Transverse colon (tissue), 4 donors: ENCODE results near the gene GALNT8. TPM values are rescaled to one million over a fixed set of nuclear protein-coding genes. Genes with fewer than 3 reads are reported as not detected.
A peak's percentile ranks its signal among the peaks of the same experiment; 100 is the strongest.

ENCODE experiments used
- DNase-seq: peaks from one replicate; pipeline ENCODE4 v3.0.0-alpha.2; 2019
- H3K27ac ChIP-seq, 4 donors: fragments of 200-600 bp; sonication (generic); 2 replicates each; pipeline ENCODE4 v1.5.1; 2016 to 2018; ENCODE audit warnings: inconsistent platforms in 4 of 4
- H3K27me3 ChIP-seq: fragments of 200-600 bp; sonication (generic); 2 replicates; pipeline ENCODE4 v1.5.1; 2017; ENCODE audit warnings: inconsistent platforms
- H3K36me3 ChIP-seq, 4 donors: fragments of 200-600 bp; sonication (generic); 2 replicates each; pipeline ENCODE4 v1.5.1; 2017 to 2019; ENCODE audit warnings: inconsistent platforms in 4 of 4
- H3K4me1 ChIP-seq, 4 donors: fragments of 200-600 bp; sonication (generic); 2 replicates each; pipeline ENCODE4 v1.5.1; 2017 to 2020; ENCODE audit warnings: inconsistent platforms in 4 of 4
- H3K4me3 ChIP-seq, 4 donors: fragments of 200-600 bp; sonication (generic); 1 replicate in 1 of 4; 2 replicates in 3 of 4; pipeline versions ENCODE4 v1.5.1 to v1.6.1; 2017 to 2019; ENCODE audit warnings: inconsistent platforms in 4 of 4
- H3K9me3 ChIP-seq, 2 donors: fragments of 200-600 bp; sonication (generic); 2 replicates each; pipeline ENCODE4 v1.5.1; 2017 to 2019; ENCODE audit warnings: inconsistent platforms in 2 of 2
- CTCF ChIP-seq, 5 experiments: fragments of 200-600 bp in 3 of 5; fragments of 450-650 bp in 2 of 5; sonication (generic) in 3 of 5; IDR thresholded peaks; 1 replicate in 2 of 5; 2 replicates in 3 of 5; pipeline ENCODE4 v1.5.1; 2016 to 2017; ENCODE audit warnings: antibody characterized with exemption in 5 of 5, inconsistent platforms in 3 of 5, mild to moderate bottlenecking in 2 of 5, moderate library complexity in 1 of 5
- EP300 ChIP-seq: sonication (generic); formaldehyde crosslinking; IDR thresholded peaks from one replicate; pipeline ENCODE4 v1.6.1; 2017; ENCODE audit warnings: antibody characterized with exemption, low read depth
- POLR2A ChIP-seq: fragments of 450-650 bp; IDR thresholded peaks from one replicate; pipeline ENCODE4 v1.6.1; 2016; ENCODE audit warnings: antibody characterized with exemption, mild to moderate bottlenecking, moderate library complexity
- POLR2AphosphoS5 ChIP-seq, 3 donors: sonication (generic); formaldehyde crosslinking; IDR thresholded peaks; one replicate each; pipeline ENCODE4 v1.6.1; 2016; ENCODE audit warnings: antibody characterized with exemption in 3 of 3
- WGBS, 2 donors: methylation state at CpG; one replicate each; pipeline ENCODE4 v1.1.5; 2018; ENCODE audit warnings: low coverage in 1 of 2; 5-methylcytosine and 5-hydroxymethylcytosine counted together
- in situ Hi-C, 4 donors: fragments of 200-750 bp; cut with MboI; loops; one replicate each; pipeline versions ENCODE4 v1.15.0 to v1.15.1; 2017; ENCODE audit warnings: low sequenced_read_pairs in 3 of 4, low pct_ligation_motif_present in 1 of 4, low pct_unique_long_range_greater_than_20kb in 1 of 4
- intact Hi-C: fragments of 100-400 bp; cut with DNase I; formaldehyde crosslinking; loops from one replicate; pipeline ENCODE4 v1.15.1; 2023; ENCODE audit warnings: low total_unique reads
- total RNA-seq, 4 donors: library from RNA; depleted of rRNA; stranded (reverse); fragments of >200 nt; gene quantifications; one replicate each; pipeline ENCODE4 v1.1.0, GENCODE V29; 2016

The GALNT8 gene
- 10 to 100 TPM in 2 of 4 donors, 1 to 10 TPM in 2; 3.5 to 43.2 (median 14.2) TPM for total RNA-seq

- H3K27ac ChIP-seq = peak within 1 kb of the TSS; percentile 81 to 87 (median 84)
- 42 to 54% methylated on average over 11 to 18 of the region's 18 CpGs for WGBS, 2 donors
- in situ Hi-C loops (no loop called here), intact Hi-C loops (no loop called here)
- peaks cover 0 to 15% (median 11%) of the 10 kb centered on the region in 4 donors for H3K4me1 ChIP-seq
- TF ChIP-seq POLR2AphosphoS5 (IDR thresholded peaks at IDR 0.05) (peak in 2 of 3 donors; percentile 19 to 61), POLR2A (peak; percentile 61), CTCF (IDR thresholded peaks at IDR 0.05) (no peak)
- H3K4me3 ChIP-seq = peak within 1 kb of the TSS in 3 of 4 donors; percentile 4 to 29 (median 19)
- no peaks in the 10 kb centered on the region for H3K27me3 ChIP-seq
- no peaks in the 10 kb centered on the region for H3K36me3 ChIP-seq
- peak; percentile 73 for DNase-seq
- H3K9me3 ChIP-seq = no peaks in the 10 kb centered on the region
Measured at GRCh38 chr12:4719821-4720636, at the start of gene GALNT8. GALNT8 (plus strand) TSS chr12:4720400; CDS start chr12:4720678, 278 bp downstream.

DNA sequence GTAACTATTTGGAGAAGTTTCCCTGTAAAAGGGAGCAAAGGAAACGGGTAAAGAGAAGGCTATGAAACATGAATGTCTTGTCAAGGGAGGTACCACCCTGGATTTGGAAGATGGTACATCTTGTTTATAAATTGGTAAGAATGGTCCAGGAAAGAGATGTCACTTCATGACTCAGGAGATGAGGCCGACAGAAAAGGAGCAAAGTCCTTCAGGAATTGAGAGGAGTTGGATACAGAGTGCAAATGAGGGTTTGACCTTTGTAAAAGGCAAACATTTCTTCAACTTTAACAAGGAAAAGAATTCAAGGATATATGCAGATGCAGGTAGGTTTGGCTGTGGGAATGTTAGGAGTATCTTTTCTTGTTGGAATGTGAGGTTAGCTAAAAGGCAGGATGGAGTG is 40.5 kb upstream of the GALNT8 start:
- H3K4me3 ChIP-seq = no peak overlapping the region
- WGBS, 2 donors = 66% methylated on average over 2 of the region's 2 CpGs
- H3K36me3 ChIP-seq = peaks cover 0 to 37% (median 9%) of the 10 kb centered on the region in 4 donors
- no peaks in the 10 kb centered on the region for H3K9me3 ChIP-seq
- no peaks in the 10 kb centered on the region for H3K4me1 ChIP-seq
- TF ChIP-seq EP300 = no peak
- TF ChIP-seq CTCF (IDR thresholded peaks at IDR 0.05) = no peak
- TF ChIP-seq POLR2A = no peak
- no peak for TF ChIP-seq POLR2AphosphoS5 (IDR thresholded peaks at IDR 0.05)
- no peak for DNase-seq
- H3K27ac ChIP-seq = no peak overlapping the region
- in situ Hi-C loops = no loop called here
- intact Hi-C loops = no loop called here
- H3K27me3 ChIP-seq = no peaks in the 10 kb centered on the region

- no peak overlapping the region for H3K4me3 ChIP-seq
- in situ Hi-C loops (no loop called here), intact Hi-C loops (no loop called here)
- H3K27ac ChIP-seq = no peak overlapping the region
- no peaks in the 10 kb centered on the region for H3K27me3 ChIP-seq
- no peak for TF ChIP-seq POLR2A
- no peak for TF ChIP-seq CTCF (IDR thresholded peaks at IDR 0.05)
- no peak for TF ChIP-seq EP300
- no peak for TF ChIP-seq POLR2AphosphoS5 (IDR thresholded peaks at IDR 0.05)
- WGBS, 2 donors = 77 to 92% methylated on average over 3 of the region's 3 CpGs
- DNase-seq = no peak
- H3K36me3 ChIP-seq = peaks cover 0 to 52% (median 18%) of the 10 kb centered on the region in 4 donors
- no peaks in the 10 kb centered on the region for H3K9me3 ChIP-seq
- no peaks in the 10 kb centered on the region for H3K4me1 ChIP-seq
Measured at GRCh38 chr12:4681732-4682131, 38.5 kb upstream of the GALNT8 start.

GRCh38 chr12:4685317-4685716 is 34.9 kb upstream of the GALNT8 start:
- intact Hi-C loops = no loop called here
- 87 to 88% methylated on average over 8 of the region's 8 CpGs for WGBS, 2 donors
- no peak overlapping the region for H3K4me3 ChIP-seq

More at GRCh38 chr12:4685317-4685716, 34.9 kb upstream of the GALNT8 start:
- TF ChIP-seq CTCF (IDR thresholded peaks at IDR 0.05) (no peak), POLR2A (no peak), POLR2AphosphoS5 (IDR thresholded peaks at IDR 0.05) (no peak), EP300 (no peak)
- no peaks in the 10 kb centered on the region for H3K4me1 ChIP-seq
- H3K9me3 ChIP-seq = no peaks in the 10 kb centered on the region
- no peaks in the 10 kb centered on the region for H3K27me3 ChIP-seq
- DNase-seq = no peak
- peaks cover 0 to 66% (median 27%) of the 10 kb centered on the region in 4 donors for H3K36me3 ChIP-seq
- in situ Hi-C loops = no loop called here
- H3K27ac ChIP-seq = no peak overlapping the region
